ENCODE data around the gene GATA6.

GATA6 gene

DNA sequence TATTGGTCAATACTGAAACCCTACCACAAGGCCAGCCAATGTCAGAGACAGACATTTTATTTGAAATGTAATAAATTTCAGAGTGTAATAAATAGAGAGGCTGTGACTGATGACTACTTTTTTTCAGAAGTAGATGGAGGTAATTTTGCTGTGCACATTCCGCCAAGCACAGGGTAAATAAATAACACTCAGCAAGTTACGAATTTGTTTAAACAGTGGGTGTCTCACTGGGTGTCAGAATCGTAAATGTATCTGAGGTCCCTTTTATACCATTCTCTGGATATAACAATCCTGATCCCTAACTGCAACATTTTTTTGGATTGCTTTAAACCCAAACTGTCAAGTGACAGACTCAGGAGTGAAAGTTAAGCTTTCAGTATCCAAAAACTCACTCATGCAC is 74.1 kb downstream of the GATA6 start:
- Histone ChIP-seq H3K36me3 (replicated peaks) (no peaks in the 10 kb centered on the region), H3K4me3 (ENCODE audit: low read depth, low read length) (no peak overlapping the region), H3K27me3 (replicated peaks) (no peaks in the 10 kb centered on the region), H3K27ac (no peak overlapping the region)
- in situ Hi-C loops (cut with HindIII; ENCODE audit: low pct_ligation_motif_present, low sequenced_read_pairs) = no loop called here
- TF ChIP-seq CTCF (IDR thresholded peaks at IDR 0.05; ENCODE audit: low read depth, low read length, missing control alignments) = no peak
- no peak for DNase-seq

GRCh38 chr18:22250026-22250425 is 80.6 kb downstream of the GATA6 start:
- DNase-seq = no peak
- in situ Hi-C loops (cut with HindIII; ENCODE audit: low pct_ligation_motif_present, low sequenced_read_pairs) = no loop called here

DNA sequence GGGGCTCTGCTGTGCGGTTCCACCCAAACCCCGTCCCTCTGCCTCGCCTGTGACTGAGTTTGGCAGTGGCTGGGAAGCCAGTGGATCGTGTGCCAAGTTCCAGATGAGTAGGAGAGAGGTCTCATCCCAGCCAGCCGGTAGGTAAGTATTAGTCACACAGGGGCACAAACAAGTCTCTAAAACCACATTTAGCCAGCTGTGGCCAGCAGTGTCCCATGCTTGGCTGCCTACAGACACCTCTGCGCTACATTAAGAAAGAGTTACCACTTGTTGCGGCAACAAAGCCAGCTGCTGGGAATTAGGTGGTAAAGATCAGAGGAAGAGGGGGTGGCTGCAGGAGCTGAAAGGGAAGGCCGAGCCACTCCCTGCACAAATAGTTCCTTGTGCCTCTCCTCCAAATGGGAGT is 81.2 kb downstream of the GATA6 start:
- no peak for TF ChIP-seq CTCF (IDR thresholded peaks at IDR 0.05; ENCODE audit: low read depth, low read length, missing control alignments)
- in situ Hi-C loops (cut with HindIII; ENCODE audit: low pct_ligation_motif_present, low sequenced_read_pairs) = no loop called here
- DNase-seq = no peak
- Histone ChIP-seq H3K27ac (no peak overlapping the region), H3K4me3 (ENCODE audit: low read depth, low read length) (no peak overlapping the region), H3K27me3 (replicated peaks) (no peaks in the 10 kb centered on the region), H3K36me3 (replicated peaks) (no peaks in the 10 kb centered on the region)

More at GRCh38 chr18:22250026-22250425, 80.6 kb downstream of the GATA6 start:
- Histone ChIP-seq H3K36me3 (replicated peaks) (no peaks in the 10 kb centered on the region), H3K27me3 (replicated peaks) (no peaks in the 10 kb centered on the region), H3K27ac (no peak overlapping the region), H3K4me3 (ENCODE audit: low read depth, low read length) (no peak overlapping the region)
- TF ChIP-seq CTCF (IDR thresholded peaks at IDR 0.05; ENCODE audit: low read depth, low read length, missing control alignments) = no peak

Data from brain microvascular endothelial cell (primary cell).